GM19452 (cell line): ENCODE measurements around the gene SORCS3.
A peak's percentile ranks its signal among the peaks of the same experiment; 100 is the strongest.

Experiments
- ATAC-seq: cut with Tn5 transposase; IDR thresholded peaks from one replicate; pipeline ENCODE4 v1.9.1; 2021; ENCODE audit not compliant: unreplicated experiment

Gene SORCS3

GRCh38 chr10:104641187-104641936 lies at the start of gene SORCS3:
TSS of gene SORCS3 (plus strand) at chr10:104641290.
- ATAC-seq = no peak

- no peak for ATAC-seq
These were observed 49.6 kb upstream of the SORCS3 start for GRCh38 chr10:104591441-104591840.

DNA sequence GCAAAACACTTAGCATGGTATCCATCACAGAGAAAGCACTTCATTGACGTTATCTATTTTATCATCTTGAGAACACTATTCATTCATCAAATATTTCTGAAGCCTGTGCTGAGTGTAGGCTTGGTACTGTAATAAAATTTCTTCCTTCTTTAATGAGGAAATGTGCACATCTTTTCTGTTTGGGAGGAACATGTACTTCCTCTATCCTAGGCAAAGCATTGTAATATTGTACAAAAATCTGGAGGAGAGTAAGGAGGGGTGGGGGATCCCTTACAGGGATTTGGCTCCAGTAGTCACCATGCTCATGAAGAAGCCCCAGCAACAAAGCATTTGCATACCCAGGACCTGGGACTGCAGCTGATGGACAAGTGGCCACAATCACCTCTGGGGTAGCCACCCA lies 39.9 kb upstream of the SORCS3 start:
- no peak for ATAC-seq

DNA sequence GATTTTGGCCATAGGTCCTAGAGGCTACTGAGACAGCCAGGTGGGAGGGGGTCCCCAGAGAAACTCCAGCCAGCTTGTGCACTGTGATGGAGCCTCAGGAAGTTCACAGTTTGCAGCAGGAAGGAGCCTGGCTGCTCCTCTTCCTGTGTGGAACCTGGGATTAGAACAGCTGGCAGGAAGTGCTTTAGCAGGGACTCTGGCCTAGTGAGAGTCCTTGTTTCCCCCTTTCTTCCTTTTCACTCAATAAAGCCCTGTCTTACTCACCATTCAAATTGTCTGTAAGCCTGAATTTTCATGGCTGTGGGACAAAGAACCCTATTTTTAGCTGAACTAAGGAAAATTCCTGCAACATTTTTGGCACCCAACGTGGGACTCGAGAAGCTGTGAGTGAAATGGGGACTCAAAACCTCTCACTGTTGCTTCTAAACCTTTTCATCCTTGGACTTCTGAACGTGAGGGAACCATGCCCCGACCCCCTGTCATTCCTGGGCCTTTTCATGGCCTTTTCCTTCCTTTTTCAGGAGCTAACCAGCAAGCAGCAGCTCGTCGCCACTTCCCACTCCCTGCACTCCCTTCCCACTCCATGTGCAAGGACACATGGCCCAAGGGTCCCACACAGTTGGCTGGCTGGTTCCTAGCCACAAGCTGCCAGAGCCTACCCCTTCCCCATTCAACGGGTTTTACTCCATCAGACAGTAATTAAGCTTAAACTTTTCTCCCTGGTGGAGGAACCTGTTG lies 32.8 kb upstream of the SORCS3 start:
- no peak for ATAC-seq

GRCh38 chr10:104612571-104613205 lies 28.4 kb upstream of the SORCS3 start:
- no peak for ATAC-seq

GRCh38 chr10:104613406-104613805 lies 27.7 kb upstream of the SORCS3 start:
- ATAC-seq = no peak

DNA sequence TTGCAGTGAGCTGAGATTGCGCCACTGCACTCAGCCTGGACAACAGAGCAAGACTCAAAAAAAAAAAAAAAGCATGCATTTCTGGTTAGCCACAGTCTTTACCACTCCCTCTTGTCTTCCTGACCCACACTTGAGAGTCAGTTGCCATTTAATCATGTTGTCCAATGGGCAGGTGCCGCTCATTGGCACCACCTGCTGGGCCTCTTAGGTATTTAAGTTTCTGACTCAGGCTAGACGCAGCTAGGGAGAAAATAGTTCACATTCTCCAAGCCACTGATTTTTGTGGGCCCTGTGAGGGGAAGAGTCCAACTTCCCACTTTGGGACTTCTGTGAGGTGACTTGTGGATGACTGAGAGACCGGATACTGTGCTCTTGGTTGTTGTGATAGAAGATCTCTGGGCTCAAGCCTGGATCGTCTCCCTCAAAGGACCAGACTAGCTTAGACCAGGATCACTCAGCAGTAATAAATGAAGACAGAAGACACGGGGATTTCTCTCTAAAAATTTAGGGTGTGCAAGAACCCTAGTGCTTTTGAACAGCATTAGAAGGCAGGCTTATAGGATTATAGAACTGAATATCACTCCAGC lies 26.8 kb upstream of the SORCS3 start:
- ATAC-seq = peak; percentile 82

- no peak for ATAC-seq
These were observed 26.0 kb upstream of the SORCS3 start for GRCh38 chr10:104615136-104615535.

DNA sequence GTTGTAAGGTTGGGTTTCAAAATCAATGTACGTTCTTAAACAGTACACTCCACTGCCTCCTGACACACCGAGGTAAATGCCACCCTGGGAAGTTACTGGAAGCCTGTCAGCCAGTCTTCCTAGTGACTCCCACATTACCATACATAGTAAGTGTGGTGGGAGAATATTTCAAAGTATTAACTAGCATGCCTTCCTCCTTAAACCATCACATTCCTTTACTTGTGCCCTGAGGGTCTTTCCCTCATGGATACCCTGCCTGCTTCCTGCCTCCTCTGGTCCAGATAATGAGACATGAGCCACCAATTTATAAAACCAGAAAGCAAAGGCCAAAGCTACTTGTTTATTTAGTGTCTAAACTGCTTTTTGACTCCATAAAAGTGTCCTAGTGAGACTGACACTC lies 23.3 kb upstream of the SORCS3 start:
- no peak for ATAC-seq

- no peak for ATAC-seq
These were observed 18.9 kb upstream of the SORCS3 start for GRCh38 chr10:104622175-104622574.

- no peak for ATAC-seq
These were observed 18.4 kb upstream of the SORCS3 start for GRCh38 chr10:104622598-104623209.

DNA sequence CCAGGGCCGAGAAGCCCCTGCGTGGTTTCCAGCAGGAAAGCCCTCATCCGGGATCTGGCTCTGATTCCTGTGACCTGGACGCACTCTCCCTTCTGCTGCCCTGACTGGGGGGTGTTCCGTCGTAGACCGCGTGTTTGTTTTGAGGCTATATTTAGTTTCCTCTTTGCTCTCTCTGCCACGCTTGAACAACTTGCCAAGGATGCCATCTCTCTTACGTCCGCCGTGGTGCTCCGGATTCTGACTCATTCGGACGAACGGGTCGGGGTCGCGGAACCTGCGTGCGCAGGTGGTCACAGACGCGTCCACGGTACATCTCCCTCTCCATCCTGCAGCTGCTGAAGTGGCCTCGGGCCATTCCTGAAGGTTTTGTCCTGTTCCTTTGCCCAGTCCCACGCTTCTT lies 10.4 kb upstream of the SORCS3 start:
- no peak for ATAC-seq

DNA sequence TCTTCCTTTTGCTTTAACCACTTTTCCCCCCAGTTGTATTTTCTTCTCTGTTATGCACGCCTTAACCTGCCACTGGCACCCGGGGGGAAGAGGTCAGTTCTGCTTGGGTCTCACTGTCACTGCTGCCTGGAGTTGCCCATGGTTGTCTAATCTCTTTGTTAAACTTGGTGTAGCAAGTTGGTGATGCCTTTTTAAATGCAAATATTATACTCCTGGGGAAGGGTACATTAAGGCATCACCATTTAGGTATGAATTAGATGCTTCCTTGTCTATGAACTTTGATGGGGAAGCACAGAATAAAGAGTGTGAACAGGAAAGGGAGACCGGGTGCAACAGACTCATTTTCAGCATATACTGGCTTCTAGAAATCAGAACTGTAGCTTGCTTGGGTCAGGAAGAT lies 9.1 kb upstream of the SORCS3 start:
- ATAC-seq = no peak

DNA sequence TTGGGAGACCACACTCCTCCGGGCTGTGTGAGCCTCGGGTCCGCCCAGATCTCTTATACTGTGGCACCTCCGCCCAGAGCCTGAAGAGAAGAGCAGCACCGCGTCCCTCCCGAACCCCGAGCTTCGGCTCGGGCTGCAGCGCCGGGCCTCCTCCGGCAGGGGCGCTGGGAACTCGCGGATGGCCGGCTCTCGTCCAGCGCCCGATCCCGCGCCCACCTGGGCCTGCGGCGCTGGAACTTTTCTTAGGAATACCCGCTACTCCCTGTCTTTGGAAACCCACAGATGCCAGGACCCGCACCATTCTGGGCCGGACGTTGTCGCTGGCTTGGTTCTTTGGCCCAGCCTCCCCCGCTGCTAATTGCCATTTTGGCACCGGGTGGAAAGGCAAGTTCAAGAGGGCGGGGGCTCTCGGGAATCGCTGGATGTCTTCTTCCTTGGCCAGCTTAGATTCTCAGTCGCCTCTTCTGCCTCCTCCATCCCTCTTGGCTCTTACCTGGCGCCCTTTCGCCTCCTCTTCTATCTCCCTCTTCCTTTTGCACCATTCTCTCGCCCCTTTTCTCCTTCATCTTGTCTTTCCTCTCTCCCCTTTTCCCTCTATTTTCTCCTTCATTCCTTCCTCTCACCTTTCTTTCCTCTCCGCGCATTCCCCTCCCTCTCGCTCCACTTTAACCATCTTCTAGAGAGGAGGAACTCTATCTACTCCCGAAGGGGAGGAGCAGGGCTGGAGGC lies 2.1 kb upstream of the SORCS3 start:
- ATAC-seq = no peak

GRCh38 chr10:104639590-104640338 lies 1.3 kb upstream of the SORCS3 start:
- ATAC-seq = no peak

DNA sequence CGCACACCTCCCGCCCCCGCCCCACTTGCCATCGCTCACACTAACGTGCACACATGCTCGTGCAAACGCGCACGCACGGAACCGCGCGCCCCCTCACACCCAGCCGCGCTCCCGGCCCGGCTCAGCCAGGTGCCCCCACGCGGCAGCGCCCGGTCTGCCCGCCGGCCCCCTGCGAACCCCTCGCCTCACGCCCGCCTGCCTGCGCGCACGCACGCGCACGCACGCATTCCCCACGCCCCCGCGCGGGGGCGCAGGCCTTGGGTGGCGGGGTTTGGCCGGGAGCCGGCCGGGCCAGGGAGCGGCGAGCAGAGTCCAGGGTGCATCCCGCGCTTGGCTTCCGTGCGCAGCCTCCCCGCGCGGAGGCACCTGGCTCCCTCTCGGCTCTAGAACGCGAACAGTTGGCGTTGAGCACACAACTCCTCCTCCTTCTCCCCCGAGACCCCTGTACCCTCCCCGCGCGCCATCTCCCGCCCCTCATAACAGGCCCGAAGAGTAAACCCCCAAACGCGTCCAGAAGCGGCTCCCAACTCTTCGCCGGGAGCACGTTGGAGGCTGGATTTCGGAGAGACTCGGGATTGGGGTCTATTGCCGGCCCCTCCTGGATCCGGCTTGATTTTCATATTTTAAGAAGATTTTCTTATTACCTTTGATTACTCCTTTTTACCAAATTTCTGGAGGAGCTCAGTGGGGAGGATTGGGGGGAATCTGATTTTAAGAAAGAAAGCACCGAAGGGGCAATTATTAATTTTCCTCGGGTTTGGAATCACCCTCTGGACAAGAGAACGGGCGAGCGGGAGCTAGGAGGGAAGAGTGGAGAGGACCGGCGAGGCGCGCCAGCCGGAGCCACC lies 527 bp upstream of the SORCS3 start:
- no peak for ATAC-seq

DNA sequence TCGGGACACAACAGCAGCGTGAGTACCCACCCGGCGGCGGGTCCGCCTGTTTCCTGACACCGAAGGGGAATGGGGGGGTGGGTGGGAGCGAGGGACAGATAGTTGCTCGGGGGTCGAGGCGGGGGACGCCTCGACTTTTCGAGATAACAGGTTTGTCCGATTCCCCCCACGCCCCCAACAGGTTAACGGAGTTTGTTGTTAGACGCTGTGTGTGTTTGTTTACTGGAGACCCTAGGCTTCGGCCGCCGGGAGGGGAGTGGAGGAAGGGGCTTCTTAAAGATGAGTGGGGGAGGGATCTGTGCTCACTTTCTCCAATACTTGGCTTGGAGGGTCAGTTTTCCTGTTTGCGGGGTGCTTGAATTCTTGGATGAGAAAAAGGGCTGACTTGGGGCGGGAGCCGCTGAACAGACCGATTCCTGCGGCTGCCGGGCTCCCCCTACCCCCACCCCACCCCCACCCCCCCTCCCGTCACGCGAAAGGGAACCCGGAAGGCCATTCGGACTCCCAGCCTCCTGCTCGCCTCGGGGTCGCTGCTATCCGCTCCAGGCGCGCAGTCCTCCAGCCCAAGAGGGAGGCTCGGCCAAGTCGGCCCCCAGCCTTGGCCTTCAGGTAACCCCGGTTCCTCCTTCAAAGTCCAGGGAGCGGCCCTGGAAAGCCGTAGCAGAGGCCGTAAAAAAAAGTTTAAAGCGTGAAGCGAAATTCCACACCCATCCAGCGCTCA lies 1.0 kb downstream of the SORCS3 start:
- ATAC-seq = no peak

GRCh38 chr10:104642658-104643302 lies 1.7 kb downstream of the SORCS3 start:
- no peak for ATAC-seq
